Measurements from ENCODE around the gene TRPV3.

DNA sequence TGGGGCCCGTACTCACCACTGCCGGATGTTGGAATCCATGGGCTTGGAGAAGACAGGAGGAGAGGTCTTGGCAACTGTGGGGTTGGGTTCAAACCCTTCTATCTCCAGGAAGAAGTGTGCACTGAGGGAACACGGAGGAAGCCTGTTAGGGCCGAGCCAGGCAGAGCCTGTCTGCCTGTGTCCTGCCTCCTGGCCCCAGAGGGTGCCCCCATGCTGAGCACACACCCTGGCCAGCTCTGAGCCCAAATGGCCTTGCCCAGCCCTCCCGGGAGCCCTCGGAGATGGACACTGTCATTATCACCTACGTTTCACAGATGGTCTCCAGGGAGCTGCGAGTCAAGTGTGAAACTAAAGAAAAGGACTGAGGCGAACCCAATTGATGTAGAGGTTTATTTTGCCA, 12.5 kb downstream of the TRPV3 start:
- TF ChIP-seq, protein P1, sequence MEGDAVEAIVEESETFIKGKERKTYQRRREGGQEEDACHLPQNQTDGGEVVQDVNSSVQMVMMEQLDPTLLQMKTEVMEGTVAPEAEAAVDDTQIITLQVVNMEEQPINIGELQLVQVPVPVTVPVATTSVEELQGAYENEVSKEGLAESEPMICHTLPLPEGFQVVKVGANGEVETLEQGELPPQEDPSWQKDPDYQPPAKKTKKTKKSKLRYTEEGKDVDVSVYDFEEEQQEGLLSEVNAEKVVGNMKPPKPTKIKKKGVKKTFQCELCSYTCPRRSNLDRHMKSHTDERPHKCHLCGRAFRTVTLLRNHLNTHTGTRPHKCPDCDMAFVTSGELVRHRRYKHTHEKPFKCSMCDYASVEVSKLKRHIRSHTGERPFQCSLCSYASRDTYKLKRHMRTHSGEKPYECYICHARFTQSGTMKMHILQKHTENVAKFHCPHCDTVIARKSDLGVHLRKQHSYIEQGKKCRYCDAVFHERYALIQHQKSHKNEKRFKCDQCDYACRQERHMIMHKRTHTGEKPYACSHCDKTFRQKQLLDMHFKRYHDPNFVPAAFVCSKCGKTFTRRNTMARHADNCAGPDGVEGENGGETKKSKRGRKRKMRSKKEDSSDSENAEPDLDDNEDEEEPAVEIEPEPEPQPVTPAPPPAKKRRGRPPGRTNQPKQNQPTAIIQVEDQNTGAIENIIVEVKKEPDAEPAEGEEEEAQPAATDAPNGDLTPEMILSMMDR (IDR thresholded peaks at IDR 0.05; ENCODE audit: low read length), result no peak
- no peak for TF ChIP-seq EZH2 (IDR thresholded peaks at IDR 0.05; ENCODE audit: borderline replicate concordance, low read length)
